Mesenchymal stem cell (in vitro differentiated cells and primary cell): ENCODE data around the gene TUBA3C. TPM values are rescaled to one million over a fixed set of nuclear protein-coding genes. Genes with fewer than 3 reads are reported as not detected.
"Not testable (repeated sequence)": the region's sequence is repeated elsewhere in the genome, so short reads cannot be mapped to it uniquely, and the experiment has no call there.

Experiments used
- DNase-seq: peaks from one replicate; pipeline ENCODE4 v3.0.0-alpha.2; 2013
- H2AFZ ChIP-seq: one replicate; pipeline ENCODE4 v1.6.1; 2013; ENCODE audit warnings: low read depth, mild to moderate bottlenecking, control low read depth, inconsistent platforms, low read length, moderate library complexity
- H2AK5ac ChIP-seq: 2 replicates; pipeline ENCODE4 v1.6.1; 2013; ENCODE audit warnings: low read length, moderate library complexity, mild to moderate bottlenecking, inconsistent platforms; ENCODE audit not compliant: severe bottlenecking
- H2BK120ac ChIP-seq: one replicate; pipeline ENCODE4 v1.6.1; 2013; ENCODE audit warnings: low read depth, mild to moderate bottlenecking, inconsistent platforms, low read length, moderate library complexity
- H2BK12ac ChIP-seq, 2 experiments: one replicate each; pipeline ENCODE4 v1.6.1; 2013; ENCODE audit warnings: inconsistent platforms in 2 of 2, low read length in 2 of 2, mild to moderate bottlenecking in 2 of 2, moderate library complexity in 2 of 2, control low read depth in 1 of 2
- H2BK15ac ChIP-seq: one replicate; pipeline ENCODE4 v1.6.1; 2013; ENCODE audit warnings: mild to moderate bottlenecking, low read depth, inconsistent platforms; ENCODE audit not compliant: poor library complexity, severe bottlenecking
- H2BK5ac ChIP-seq: 2 replicates; pipeline ENCODE4 v1.6.1; 2013; ENCODE audit warnings: low read depth, mild to moderate bottlenecking, low read length, control low read depth, inconsistent platforms; ENCODE audit not compliant: poor library complexity, severe bottlenecking
- H3K14ac ChIP-seq, 2 experiments: one replicate each; pipeline ENCODE4 v1.6.1; 2013; ENCODE audit warnings: inconsistent platforms in 2 of 2, low read length in 2 of 2, control low read depth in 1 of 2, mild to moderate bottlenecking in 1 of 2, moderate library complexity in 1 of 2
- H3K18ac ChIP-seq, 2 experiments: one replicate each; pipeline ENCODE4 v1.6.1; 2013; ENCODE audit warnings: inconsistent platforms in 2 of 2, low read length in 2 of 2, control low read depth in 1 of 2, low read depth in 1 of 2, mild to moderate bottlenecking in 1 of 2
- H3K23ac ChIP-seq, 2 experiments: one replicate each; pipeline ENCODE4 v1.6.1; 2013; ENCODE audit warnings: inconsistent platforms in 2 of 2, low read length in 2 of 2, mild to moderate bottlenecking in 2 of 2, moderate library complexity in 2 of 2, control low read depth in 1 of 2
- H3K27ac ChIP-seq: 2 replicates; pipeline ENCODE4 v1.5.1; 2013; ENCODE audit warnings: mild to moderate bottlenecking, moderate library complexity, low read length, control low read depth, inconsistent platforms; ENCODE audit not compliant: poor library complexity, severe bottlenecking
- H3K27me3 ChIP-seq, 2 experiments: 2 replicates each; pipeline versions ENCODE4 v1.6.1 to v1.7.0; 2013; ENCODE audit warnings: low read length in 2 of 2, mild to moderate bottlenecking in 2 of 2, moderate library complexity in 2 of 2, control low read depth in 1 of 2, inconsistent platforms in 1 of 2; ENCODE audit not compliant: control insufficient read depth in 1 of 2, insufficient read depth in 1 of 2
- H3K36me3 ChIP-seq, 2 experiments: 2 replicates each; pipeline versions ENCODE4 v1.6.1 to v1.7.0; 2013; ENCODE audit warnings: low read length in 2 of 2, control low read depth in 1 of 2, inconsistent platforms in 1 of 2, low read depth in 1 of 2, mild to moderate bottlenecking in 1 of 2; ENCODE audit not compliant: insufficient read depth in 2 of 2, control insufficient read depth in 1 of 2
- H3K4ac ChIP-seq, 2 experiments: one replicate each; pipeline ENCODE4 v1.6.1; 2013; ENCODE audit warnings: inconsistent platforms in 2 of 2, low read length in 2 of 2, mild to moderate bottlenecking in 2 of 2, moderate library complexity in 2 of 2, control low read depth in 1 of 2, low read depth in 1 of 2
- H3K4me1 ChIP-seq: 2 replicates; pipeline ENCODE4 v1.6.1; 2013; ENCODE audit warnings: low read depth, low read length, control low read depth; ENCODE audit not compliant: control insufficient read depth, insufficient read depth
- H3K4me2 ChIP-seq: 2 replicates; pipeline ENCODE4 v1.6.1; 2013; ENCODE audit warnings: low read length, mild to moderate bottlenecking, inconsistent platforms; ENCODE audit not compliant: poor library complexity, severe bottlenecking
- H3K4me3 ChIP-seq, 2 experiments: 2 replicates each; pipeline versions ENCODE4 v1.5.1 to v1.7.0; 2013; ENCODE audit warnings: low read length in 2 of 2, mild to moderate bottlenecking in 2 of 2, control low read depth in 1 of 2, low read depth in 1 of 2; ENCODE audit not compliant: insufficient read depth in 1 of 2
- H3K79me1 ChIP-seq: replicated peaks from 2 replicates; pipeline ENCODE4 v1.6.1; 2013; ENCODE audit warnings: mild to moderate bottlenecking, control low read depth, low read length, inconsistent platforms; ENCODE audit not compliant: poor library complexity, severe bottlenecking
- H3K9ac ChIP-seq: 2 replicates; pipeline ENCODE4 v1.7.0; 2013; ENCODE audit warnings: mild to moderate bottlenecking, low read length, moderate library complexity
- H3K9me3 ChIP-seq: 2 replicates; pipeline ENCODE4 v1.7.0; 2013; ENCODE audit warnings: mild to moderate bottlenecking, low read length; ENCODE audit not compliant: control insufficient read depth
- H4K8ac ChIP-seq: one replicate; pipeline ENCODE4 v1.6.1; 2013; ENCODE audit warnings: inconsistent platforms, mild to moderate bottlenecking, low read length, moderate library complexity
- H4K91ac ChIP-seq: one replicate; pipeline ENCODE4 v1.6.1; 2013; ENCODE audit warnings: mild to moderate bottlenecking, low read length, inconsistent platforms
- WGBS: methylation state at CpG from one replicate; pipeline ENCODE4 v1.1.7; 2013; ENCODE audit warnings: mixed read lengths; 5-methylcytosine and 5-hydroxymethylcytosine counted together
- polyA plus RNA-seq, 2 experiments: library from polyadenylated mRNA; stranded (reverse); fragments of 200-250 nt; gene quantifications; one replicate each; pipeline ENCODE4 v1.2.3, GENCODE V29; 2013

Gene TUBA3C
- not detected for polyA plus RNA-seq (2013, experiment 1 of 2)
- polyA plus RNA-seq (2013, experiment 2 of 2), result not detected

DNA sequence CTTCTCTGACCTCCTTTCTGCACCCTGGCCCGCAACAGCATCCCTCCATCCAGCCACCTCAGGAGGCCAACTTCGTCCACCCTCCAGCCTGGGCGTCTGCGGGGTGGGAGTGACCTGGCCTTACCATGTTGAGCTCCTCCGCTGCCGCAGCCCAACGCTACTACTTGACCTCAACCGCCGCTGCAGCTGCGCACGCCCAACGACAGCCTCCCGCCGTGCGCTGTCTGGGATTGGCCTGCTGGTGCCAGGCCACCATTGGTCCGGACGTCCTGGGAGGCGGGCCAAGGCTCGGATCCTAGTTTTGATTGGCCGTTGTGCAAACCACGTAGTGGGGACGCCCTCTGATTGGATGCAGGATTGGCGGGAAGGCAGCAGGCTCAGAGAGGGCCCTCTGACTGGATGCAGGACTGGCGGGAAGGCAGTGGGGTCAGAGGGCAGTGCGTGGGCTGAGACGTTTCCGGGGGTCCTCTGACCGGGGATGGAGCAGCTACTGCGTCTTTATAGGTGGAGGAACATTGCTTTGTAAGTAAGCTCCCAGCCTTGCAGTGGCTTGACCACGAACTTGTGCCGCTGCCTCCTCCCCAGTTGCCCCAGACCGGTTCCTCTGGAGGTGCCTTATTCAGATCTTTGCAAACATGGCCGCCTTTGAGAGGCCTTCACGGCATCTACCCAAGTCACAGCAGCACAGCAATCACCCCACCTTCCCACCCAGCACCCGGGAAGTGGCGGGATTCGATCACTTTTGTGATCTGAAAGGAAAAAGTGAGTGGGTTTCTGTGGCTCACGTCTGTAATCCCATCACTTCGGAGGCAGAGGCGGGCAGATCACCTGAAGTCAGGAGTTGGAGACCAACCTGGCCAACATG is at the start of gene TUBA3C:
Gene TUBA3C, minus strand, starts transcription at position 204 of the 865 bp plus-strand sequence. Its CDS starts 77 bp downstream, at position 127.
- H3K4me2 ChIP-seq, result no peak within 1 kb of the TSS
- no peak within 1 kb of the TSS for H2AFZ ChIP-seq
- H4K8ac ChIP-seq, result no peak within 1 kb of the TSS
- no peak within 1 kb of the TSS for H2BK12ac ChIP-seq
- no peak for DNase-seq
- H3K23ac ChIP-seq, result no peak within 1 kb of the TSS
- 85% methylated on average over 38 of the region's 40 CpGs for WGBS
- no peak within 1 kb of the TSS for H3K4ac ChIP-seq
- peaks cover 5% of the 10 kb centered on the region for H3K9me3 ChIP-seq
- no peak within 1 kb of the TSS for H3K9ac ChIP-seq
- H3K18ac ChIP-seq, result no peak within 1 kb of the TSS
- H2BK15ac ChIP-seq, result no peak within 1 kb of the TSS
- no peaks in the 10 kb centered on the region for H3K36me3 ChIP-seq
- H3K4me1 ChIP-seq, result no peaks in the 10 kb centered on the region
- no peak within 1 kb of the TSS for H2BK120ac ChIP-seq
- H4K91ac ChIP-seq, result no peak within 1 kb of the TSS
- H2AK5ac ChIP-seq, result no peak within 1 kb of the TSS
- H3K14ac ChIP-seq, result no peak within 1 kb of the TSS
- H3K27me3 ChIP-seq, result no peaks in the 10 kb centered on the region
- no peak within 1 kb of the TSS for H3K4me3 ChIP-seq
- H3K79me1 ChIP-seq, result no peaks in the 10 kb centered on the region
- no peak within 1 kb of the TSS for H3K27ac ChIP-seq
- H2BK5ac ChIP-seq, result no peak within 1 kb of the TSS

DNA sequence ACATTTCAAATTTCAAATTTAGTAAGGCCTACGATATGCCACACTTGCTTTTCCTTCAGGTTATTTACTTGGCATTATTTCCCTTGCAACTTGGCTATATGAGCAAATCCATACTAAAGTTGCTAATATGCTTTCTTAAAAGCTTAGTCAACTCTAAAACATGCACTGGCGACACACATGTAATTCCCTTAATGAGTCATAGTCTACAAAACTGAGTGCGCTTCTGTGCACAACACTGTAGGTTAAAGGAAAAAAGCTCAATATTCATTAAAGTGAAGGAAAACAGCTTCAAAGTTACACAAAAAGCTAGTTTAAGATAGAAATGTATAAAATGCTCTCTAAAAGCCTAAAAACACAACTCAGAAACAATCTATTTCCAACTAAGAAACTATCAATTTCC is 25.8 kb upstream of the TUBA3C start:
- not testable (repeated sequence) for H2BK5ac ChIP-seq, H3K4me3 ChIP-seq, H2BK120ac ChIP-seq, H3K14ac ChIP-seq, H3K9ac ChIP-seq, H3K79me1 ChIP-seq, H2AK5ac ChIP-seq, H4K91ac ChIP-seq, H2BK12ac ChIP-seq, H3K4me2 ChIP-seq, DNase-seq, H3K4ac ChIP-seq, H3K27ac ChIP-seq, H3K36me3 ChIP-seq, H2AFZ ChIP-seq, H3K27me3 ChIP-seq, H3K23ac ChIP-seq, H3K18ac ChIP-seq, H3K9me3 ChIP-seq, H2BK15ac ChIP-seq, H4K8ac ChIP-seq, H3K4me1 ChIP-seq
- WGBS, result 67% methylated on average over 1 of the region's 3 CpGs

DNA sequence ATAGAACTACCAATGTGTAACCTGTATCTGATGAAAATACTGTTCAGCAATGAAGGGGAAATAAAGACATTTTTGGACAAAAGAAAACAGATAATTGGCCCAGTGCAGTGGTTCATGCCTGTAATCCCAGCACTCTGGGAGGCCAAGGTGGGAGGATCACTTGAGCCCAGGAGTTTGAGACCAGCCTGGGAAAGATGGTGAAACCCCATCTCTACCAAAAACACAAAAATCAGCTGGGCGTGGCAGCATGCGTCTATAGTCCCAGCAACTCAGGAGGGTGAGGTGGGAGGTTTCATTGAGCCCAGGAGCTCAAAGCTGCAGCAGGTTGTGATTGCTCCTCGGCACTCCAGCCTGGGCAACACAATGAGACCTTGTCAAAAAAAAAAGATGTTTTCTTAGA is 11.0 kb upstream of the TUBA3C start:
- H3K9ac ChIP-seq, H4K8ac ChIP-seq, H2AK5ac ChIP-seq, H3K27me3 ChIP-seq, H3K9me3 ChIP-seq, H2BK120ac ChIP-seq, H3K4me2 ChIP-seq, H3K4me1 ChIP-seq, H3K36me3 ChIP-seq, H2BK15ac ChIP-seq, DNase-seq, H2BK12ac ChIP-seq, H4K91ac ChIP-seq, H3K14ac ChIP-seq, H3K23ac ChIP-seq, H3K27ac ChIP-seq, H2AFZ ChIP-seq, H2BK5ac ChIP-seq, H3K4me3 ChIP-seq, H3K79me1 ChIP-seq, H3K4ac ChIP-seq, H3K18ac ChIP-seq: not testable (repeated sequence)
- whole genome bisulfite sequencing, result 80% methylated on average over 3 of the region's 3 CpGs

DNA sequence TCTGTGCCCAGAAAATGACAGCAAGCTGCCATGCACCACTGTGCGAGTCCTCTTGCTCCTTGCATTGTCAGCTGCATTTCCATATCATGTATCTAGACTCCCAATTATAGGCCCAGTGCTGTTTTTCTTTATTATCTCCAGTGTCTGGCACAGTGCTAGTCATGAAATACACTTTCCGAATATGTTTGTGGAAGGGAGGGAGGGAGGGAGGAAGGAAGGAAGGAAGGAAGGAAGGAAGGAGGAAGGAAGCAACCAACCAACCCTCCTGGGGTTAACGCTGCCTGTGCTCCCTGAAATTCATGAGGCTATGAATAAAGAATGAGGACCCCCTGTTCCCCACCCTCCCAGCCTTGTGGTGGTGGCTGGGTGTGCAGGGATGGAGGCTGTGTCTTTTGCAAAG is 8.3 kb upstream of the TUBA3C start:
- H3K4ac ChIP-seq, H3K18ac ChIP-seq, H3K27ac ChIP-seq, H3K27me3 ChIP-seq, H3K9me3 ChIP-seq, H3K4me2 ChIP-seq, H3K14ac ChIP-seq, H3K9ac ChIP-seq, H3K79me1 ChIP-seq, H2BK15ac ChIP-seq, H3K4me1 ChIP-seq, DNase-seq, H3K4me3 ChIP-seq, H2AFZ ChIP-seq, H3K23ac ChIP-seq, H2BK120ac ChIP-seq, H2BK5ac ChIP-seq, H4K8ac ChIP-seq, H4K91ac ChIP-seq, H3K36me3 ChIP-seq, H2BK12ac ChIP-seq, H2AK5ac ChIP-seq: not testable (repeated sequence)
- 80% methylated on average over 2 of the region's 3 CpGs for WGBS
